ENCODE data around the gene SIX1. TPM values are rescaled to one million over a fixed set of nuclear protein-coding genes. Genes with fewer than 3 reads are reported as not detected.

SIX1 gene
- total RNA-seq, 2 donors from 2014 or later: 0.33 TPM; not detected in 1

DNA sequence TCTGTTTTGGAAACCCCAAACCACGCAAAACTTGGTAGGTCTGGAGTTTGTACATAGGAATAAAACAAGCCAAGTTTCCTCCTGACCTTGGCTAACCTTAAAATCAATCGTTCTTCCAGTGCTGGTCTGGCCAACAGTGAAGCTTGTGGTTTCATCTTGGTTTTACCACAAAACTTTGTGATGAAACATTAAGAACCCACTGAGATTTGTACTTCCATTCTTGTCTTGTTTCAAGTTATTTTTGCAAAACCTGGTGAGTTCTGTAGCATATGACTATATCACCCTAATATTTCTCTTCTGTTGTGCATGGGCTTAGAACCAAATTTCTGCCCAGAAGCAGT is 26.4 kb downstream of the SIX1 start:
- Histone ChIP-seq H3K4me3 (no peak overlapping the region), H3K27ac (peak overlapping the region in 2 of 4 donors; percentile 2 to 14)
- 17% methylated on average over 2 of the region's 2 CpGs for WGBS, 2 donors

DNA sequence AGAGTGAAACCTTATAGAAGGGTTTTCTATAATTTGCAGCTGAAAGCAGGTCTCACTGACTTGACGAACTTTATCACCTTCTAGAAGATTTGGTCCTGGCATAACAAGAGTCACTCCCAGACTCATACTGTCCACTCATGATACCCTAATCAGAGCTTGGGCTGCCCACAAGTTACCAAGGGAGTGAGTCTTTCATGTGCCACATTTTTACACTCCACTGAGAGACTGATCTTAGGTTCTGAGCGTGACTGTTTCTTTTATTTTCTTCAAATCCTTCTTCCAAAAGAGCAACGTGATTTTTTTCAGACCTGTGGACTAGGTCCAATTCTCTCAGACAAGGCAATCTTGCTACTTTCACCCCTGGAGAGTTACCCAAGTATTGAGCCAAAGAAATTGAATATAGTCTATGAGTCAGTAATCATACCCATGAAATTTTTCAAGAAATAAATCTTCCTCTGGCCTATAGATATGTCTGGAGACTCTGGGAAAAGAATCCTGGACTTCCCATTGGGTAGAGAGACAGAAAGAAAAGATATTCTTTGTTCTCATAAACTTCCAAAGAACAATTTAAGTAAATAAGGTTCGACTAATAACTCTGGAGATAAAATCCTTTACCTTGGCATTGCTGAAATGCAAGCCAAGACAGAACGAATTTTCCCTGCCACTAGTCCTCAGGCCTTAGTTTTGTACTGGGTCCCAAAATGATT is 26.9 kb downstream of the SIX1 start:
- ATAC-seq (no peak), DNase-seq (no peak)
- Histone ChIP-seq H3K36me3 (replicated peaks in 1 of 2; ENCODE audit: insufficient read depth in 1 of 2, low read depth in 2 of 2) (no peaks in the 10 kb centered on the region), H3K4me3 (no peak overlapping the region), H3K27me3 (no peaks in the 10 kb centered on the region), H3K27ac (peak overlapping the region in 2 of 4 donors; percentile 2 to 14), H3K4me1 (peaks cover 45% of the 10 kb centered on the region), H3K9me3 (no peaks in the 10 kb centered on the region)
- 46 to 47% methylated on average over 5 of the region's 5 CpGs for WGBS, 2 donors
- intact Hi-C loops (cut with DNase I): loop anchor here (10.0 kb wide), 1 partner anchor 402 kb away; no protein-coding TSS in a partner anchor
- TF ChIP-seq, protein P1, sequence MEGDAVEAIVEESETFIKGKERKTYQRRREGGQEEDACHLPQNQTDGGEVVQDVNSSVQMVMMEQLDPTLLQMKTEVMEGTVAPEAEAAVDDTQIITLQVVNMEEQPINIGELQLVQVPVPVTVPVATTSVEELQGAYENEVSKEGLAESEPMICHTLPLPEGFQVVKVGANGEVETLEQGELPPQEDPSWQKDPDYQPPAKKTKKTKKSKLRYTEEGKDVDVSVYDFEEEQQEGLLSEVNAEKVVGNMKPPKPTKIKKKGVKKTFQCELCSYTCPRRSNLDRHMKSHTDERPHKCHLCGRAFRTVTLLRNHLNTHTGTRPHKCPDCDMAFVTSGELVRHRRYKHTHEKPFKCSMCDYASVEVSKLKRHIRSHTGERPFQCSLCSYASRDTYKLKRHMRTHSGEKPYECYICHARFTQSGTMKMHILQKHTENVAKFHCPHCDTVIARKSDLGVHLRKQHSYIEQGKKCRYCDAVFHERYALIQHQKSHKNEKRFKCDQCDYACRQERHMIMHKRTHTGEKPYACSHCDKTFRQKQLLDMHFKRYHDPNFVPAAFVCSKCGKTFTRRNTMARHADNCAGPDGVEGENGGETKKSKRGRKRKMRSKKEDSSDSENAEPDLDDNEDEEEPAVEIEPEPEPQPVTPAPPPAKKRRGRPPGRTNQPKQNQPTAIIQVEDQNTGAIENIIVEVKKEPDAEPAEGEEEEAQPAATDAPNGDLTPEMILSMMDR (IDR thresholded peaks at IDR 0.05): no peak
- no peak for TF ChIP-seq POLR2A (IDR thresholded peaks at IDR 0.05)

More for the DNA sequence above, 26.4 kb downstream of the SIX1 start:
- intact Hi-C loops (cut with DNase I): loop anchor here (10.0 kb wide), 1 partner anchor 402 kb away; no protein-coding TSS in a partner anchor
- Histone ChIP-seq H3K4me1 (peaks cover 39% of the 10 kb centered on the region), H3K27me3 (no peaks in the 10 kb centered on the region), H3K9me3 (no peaks in the 10 kb centered on the region), H3K36me3 (replicated peaks in 1 of 2; ENCODE audit: insufficient read depth in 1 of 2, low read depth in 2 of 2) (no peaks in the 10 kb centered on the region)
- DNase-seq (no peak), ATAC-seq (no peak)
- TF ChIP-seq POLR2A (IDR thresholded peaks at IDR 0.05): no peak
- TF ChIP-seq, protein P1 (IDR thresholded peaks at IDR 0.05): no peak

DNA sequence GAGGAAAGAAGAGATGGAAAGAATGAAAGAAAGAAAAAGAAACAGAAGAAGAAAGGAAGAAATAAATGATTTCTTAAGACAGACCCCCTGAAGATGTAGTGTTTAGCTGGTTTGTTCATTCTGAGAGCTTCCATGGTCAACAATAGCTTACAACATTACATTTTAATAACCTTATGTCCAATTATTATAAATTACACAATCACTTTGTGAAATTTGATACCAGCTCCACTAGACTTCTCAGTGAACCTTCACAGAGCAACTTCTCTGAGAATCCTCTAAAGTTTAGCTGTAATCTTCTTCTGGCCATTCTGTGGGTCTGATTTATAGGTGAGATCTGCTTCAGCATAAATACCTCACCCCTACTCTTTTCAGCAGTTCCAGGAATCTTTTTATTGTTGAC is 27.9 kb downstream of the SIX1 start:
- no peak for DNase-seq
- Histone ChIP-seq H3K4me1 (peaks cover 53% of the 10 kb centered on the region), H3K36me3 (replicated peaks in 1 of 2; ENCODE audit: insufficient read depth in 1 of 2, low read depth in 2 of 2) (no peaks in the 10 kb centered on the region), H3K4me3 (no peak overlapping the region), H3K9me3 (no peaks in the 10 kb centered on the region), H3K27ac (no peak overlapping the region), H3K27me3 (no peaks in the 10 kb centered on the region)
- intact Hi-C loops (cut with DNase I): loop anchor here (10.0 kb wide), 1 partner anchor 403 kb away; no protein-coding TSS in a partner anchor
- ATAC-seq: no peak
- no peak for TF ChIP-seq POLR2A (IDR thresholded peaks at IDR 0.05)
- TF ChIP-seq, protein P1 (IDR thresholded peaks at IDR 0.05): no peak

DNA sequence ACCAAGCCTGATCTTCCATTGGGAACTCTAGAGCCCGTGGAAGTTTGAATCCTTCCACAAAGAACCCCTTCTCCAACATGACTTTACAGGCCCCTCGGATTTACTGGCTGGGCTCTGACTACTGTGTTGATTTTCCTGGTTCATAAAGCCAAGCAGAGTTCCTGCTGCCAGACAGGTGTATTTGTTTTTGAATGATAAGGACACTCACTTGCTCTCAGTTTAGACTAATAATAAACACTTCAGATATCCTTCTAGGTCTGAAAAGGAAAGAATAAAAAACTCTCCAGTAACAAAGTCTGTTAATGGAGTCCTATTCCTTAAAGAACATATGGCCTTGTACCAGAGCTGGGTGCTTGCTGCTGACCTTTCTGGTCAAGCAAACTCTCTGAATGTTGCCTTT is 31.0 kb downstream of the SIX1 start:
- Histone ChIP-seq H3K36me3 (replicated peaks in 1 of 2; ENCODE audit: insufficient read depth in 1 of 2, low read depth in 2 of 2) (no peaks in the 10 kb centered on the region), H3K9me3 (no peaks in the 10 kb centered on the region), H3K4me1 (peaks cover 45% of the 10 kb centered on the region), H3K4me3 (no peak overlapping the region), H3K27ac (peak overlapping the region in 2 of 4 donors; percentile 14 to 23), H3K27me3 (no peaks in the 10 kb centered on the region)
- intact Hi-C loops (cut with DNase I): no loop called here
- DNase-seq (peak in 2 of 4 donors; percentile 28 to 43), ATAC-seq (peak; percentile 62)
- 23 to 31% methylated on average over 2 of the region's 2 CpGs for WGBS, 2 donors
- TF ChIP-seq, protein P1 (IDR thresholded peaks at IDR 0.05): no peak
- no peak for TF ChIP-seq POLR2A (IDR thresholded peaks at IDR 0.05)

DNA sequence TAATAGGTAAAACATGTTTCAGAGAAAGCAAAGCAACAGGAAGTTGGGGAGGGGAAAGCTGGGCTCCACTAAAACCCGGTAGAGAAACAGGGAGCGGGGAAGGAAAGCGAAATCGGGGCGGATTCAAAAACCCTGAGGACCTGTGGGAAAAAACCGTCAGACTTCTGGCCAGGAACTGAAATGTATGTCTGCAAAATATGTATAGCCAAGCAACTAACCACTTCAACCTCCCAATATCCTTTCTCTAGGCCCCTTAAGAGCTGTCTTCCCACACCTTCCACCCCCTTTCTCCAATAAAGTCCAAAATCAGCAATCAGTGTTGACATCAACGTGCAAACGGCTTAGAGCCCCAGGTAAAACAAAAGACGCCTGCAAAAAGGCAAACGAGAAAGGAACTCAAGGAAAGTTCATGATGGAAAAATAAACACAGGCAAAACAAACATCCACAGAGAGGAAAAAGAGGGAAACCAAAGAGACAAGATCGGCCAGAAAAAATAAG is 32.8 kb downstream of the SIX1 start:
- ATAC-seq (no peak), DNase-seq (no peak)
- H3K27ac ChIP-seq: no peak overlapping the region
- 37 to 42% methylated on average over 11 of the region's 11 CpGs for WGBS, 2 donors
- intact Hi-C loops (cut with DNase I): no loop called here
- peaks cover 28% of the 10 kb centered on the region for H3K4me1 ChIP-seq
- H3K4me3 ChIP-seq: no peak overlapping the region
- H3K27me3 ChIP-seq: no peaks in the 10 kb centered on the region
- no peaks in the 10 kb centered on the region for H3K9me3 ChIP-seq
- no peaks in the 10 kb centered on the region for H3K36me3 ChIP-seq (replicated peaks in 1 of 2; ENCODE audit: insufficient read depth in 1 of 2, low read depth in 2 of 2)
- TF ChIP-seq POLR2A (IDR thresholded peaks at IDR 0.05): no peak
- TF ChIP-seq, protein P1 (IDR thresholded peaks at IDR 0.05): no peak
